SK-N-DZ (cell line): ENCODE results near the gene RPL37A.

Experiments
- DNase-seq: peaks from one replicate; pipeline ENCODE4 v3.0.0-alpha.2; 2015; ENCODE audit warnings: low spot score

Gene RPL37A

GRCh38 chr2:216486708-216487107, 11.9 kb upstream of the RPL37A start:
- DNase-seq = no peak

- DNase-seq = no peak
These were observed 8.6 kb upstream of the RPL37A start for GRCh38 chr2:216490061-216490460.

GRCh38 chr2:216491793-216492596, 6.6 kb upstream of the RPL37A start:
- DNase-seq = no peak

GRCh38 chr2:216492597-216493333, 5.9 kb upstream of the RPL37A start:
- no peak for DNase-seq

- DNase-seq = no peak
These were observed 5.3 kb upstream of the RPL37A start for GRCh38 chr2:216493334-216493685.

GRCh38 chr2:216495656-216496055, 3.0 kb upstream of the RPL37A start:
- DNase-seq = no peak

GRCh38 chr2:216497382-216498069, 1.1 kb upstream of the RPL37A start:
- no peak for DNase-seq

- DNase-seq = no peak
These were observed 620 bp upstream of the RPL37A start for GRCh38 chr2:216498070-216498378.

- DNase-seq = no peak
These were observed 1.1 kb downstream of the RPL37A start for GRCh38 chr2:216499641-216500218.

- DNase-seq = no peak
These were observed 1.9 kb downstream of the RPL37A start for GRCh38 chr2:216500572-216500971.

GRCh38 chr2:216501854-216502253, 3.2 kb downstream of the RPL37A start:
- DNase-seq = no peak

GRCh38 chr2:216502381-216503158, 3.9 kb downstream of the RPL37A start:
- no peak for DNase-seq

GRCh38 chr2:216503159-216503629, 4.5 kb downstream of the RPL37A start:
- no peak for DNase-seq

GRCh38 chr2:216503697-216504375, 5.2 kb downstream of the RPL37A start:
- no peak for DNase-seq

GRCh38 chr2:216504376-216504762, 5.7 kb downstream of the RPL37A start:
- no peak for DNase-seq

- DNase-seq = no peak
These were observed 6.8 kb downstream of the RPL37A start for GRCh38 chr2:216505133-216506106.

- no peak for DNase-seq
These were observed 8.8 kb downstream of the RPL37A start for GRCh38 chr2:216507220-216508160.

- no peak for DNase-seq
These were observed 9.6 kb downstream of the RPL37A start for GRCh38 chr2:216508229-216508628.
